Hematopoietic multipotent progenitor cell treated with erythropoietin and hydrocortisone succinate and interleukin-3 and kit ligand, for 6 days (in vitro differentiated cells): ENCODE results near the gene TMEM213.
"Not testable (repeated sequence)": the region's sequence is repeated elsewhere in the genome, so short reads cannot be mapped to it uniquely, and the experiment has no call there.

Source experiments
- DNase-seq: peaks from one replicate; pipeline ENCODE4 v3.0.0-alpha.2; 2015

Gene TMEM213

GRCh38 chr7:138798836-138799235 is 1.0 kb downstream of the TMEM213 start:
- DNase-seq = no peak

GRCh38 chr7:138799336-138800000 is 1.7 kb downstream of the TMEM213 start:
- no peak for DNase-seq

GRCh38 chr7:138801256-138801655 is 3.5 kb downstream of the TMEM213 start:
- no peak for DNase-seq

GRCh38 chr7:138802706-138803105 is 4.9 kb downstream of the TMEM213 start:
- no peak for DNase-seq

GRCh38 chr7:138804618-138805017 is 6.8 kb downstream of the TMEM213 start:
- no peak for DNase-seq

- DNase-seq = no peak
Observed at GRCh38 chr7:138809346-138809745, 11.6 kb downstream of the TMEM213 start.

GRCh38 chr7:138811327-138811726 is 13.5 kb downstream of the TMEM213 start:
- not testable (repeated sequence) for DNase-seq

- peak; percentile 13 for DNase-seq
Observed at GRCh38 chr7:138813945-138814344, 16.2 kb downstream of the TMEM213 start.

- no peak for DNase-seq
Observed at GRCh38 chr7:138814816-138815332, 17.1 kb downstream of the TMEM213 start.

- no peak for DNase-seq
Observed at GRCh38 chr7:138816650-138817049, 18.9 kb downstream of the TMEM213 start.

- no peak for DNase-seq
Observed at GRCh38 chr7:138819625-138820024, 21.8 kb downstream of the TMEM213 start.

GRCh38 chr7:138821912-138822311 is 24.1 kb downstream of the TMEM213 start:
- no peak for DNase-seq

GRCh38 chr7:138822867-138823535 is 25.2 kb downstream of the TMEM213 start:
- no peak for DNase-seq

GRCh38 chr7:138825049-138825721 is 27.4 kb downstream of the TMEM213 start:
- no peak for DNase-seq

GRCh38 chr7:138828302-138828701 is 30.5 kb downstream of the TMEM213 start:
- DNase-seq = no peak

- no peak for DNase-seq
Observed at GRCh38 chr7:138829335-138829734, 31.5 kb downstream of the TMEM213 start.

- DNase-seq = no peak
Observed at GRCh38 chr7:138832966-138833365, 35.2 kb downstream of the TMEM213 start.

- DNase-seq = no peak
Observed at GRCh38 chr7:138833596-138833995, 35.8 kb downstream of the TMEM213 start.

- DNase-seq = no peak
Observed at GRCh38 chr7:138834583-138834982, 36.8 kb downstream of the TMEM213 start.

GRCh38 chr7:138835087-138835486 is 37.3 kb downstream of the TMEM213 start:
- no peak for DNase-seq

GRCh38 chr7:138837627-138838026 is 39.8 kb downstream of the TMEM213 start:
- DNase-seq = no peak

GRCh38 chr7:138838166-138838565 is 40.4 kb downstream of the TMEM213 start:
- no peak for DNase-seq

- peak; percentile 50 for DNase-seq
Observed at GRCh38 chr7:138842111-138842510, 44.3 kb downstream of the TMEM213 start.
